K562 (cell line): Measurements from ENCODE around the gene SH2D4B. TPM values are rescaled to one million over a fixed set of nuclear protein-coding genes. Genes with fewer than 3 reads are reported as not detected.

ENCODE experiments used
- CBFA2T2 ChIP-seq: fragments of 450-650 bp; conservative IDR thresholded peaks from 2 replicates; pipeline ENCODE4 v1.6.1; 2017; ENCODE audit warnings: mild to moderate bottlenecking
- CBFB ChIP-seq: sonication (generic); formaldehyde crosslinking; IDR thresholded peaks from 2 replicates; pipeline ENCODE4 v1.4.0; 2020; ENCODE audit warnings: mild to moderate bottlenecking, missing genetic modification reagents
- CTBP1 ChIP-seq: fragments of 450-650 bp; IDR thresholded peaks from 2 replicates; pipeline ENCODE4 v1.6.1; 2016; ENCODE audit warnings: borderline replicate concordance
- E2F3 ChIP-seq: fragments of 250-450 bp; sonication (Bioruptor Pico); IDR thresholded peaks from 2 replicates; pipeline ENCODE4 v1.4.0; 2020; ENCODE audit warnings: mild to moderate bottlenecking
- ESRRA ChIP-seq: fragments of 450-650 bp; IDR thresholded peaks from 2 replicates; pipeline ENCODE4 v1.6.1; 2014; ENCODE audit warnings: low read depth, mild to moderate bottlenecking, moderate library complexity, borderline replicate concordance
- HNRNPK ChIP-seq: fragments of 200-400 bp; formaldehyde crosslinking; IDR thresholded peaks from one replicate; pipeline ENCODE4 v1.6.1; 2018; ENCODE audit warnings: mild to moderate bottlenecking, low read depth, low read length; ENCODE audit not compliant: poor library complexity, severe bottlenecking
- HSF4 ChIP-seq: fragments of 250-450 bp; sonication (Bioruptor Pico); IDR thresholded peaks from 2 replicates; pipeline ENCODE4 v2.1.2; 2022; ENCODE audit warnings: mild to moderate bottlenecking, moderate library complexity, borderline replicate concordance
- MTA1 ChIP-seq: fragments of 450-650 bp; IDR thresholded peaks from 2 replicates; pipeline ENCODE4 v1.6.1; 2017; ENCODE audit warnings: borderline replicate concordance
- MTA3 ChIP-seq: fragments of 450-650 bp; formaldehyde crosslinking; IDR thresholded peaks from 2 replicates; pipeline ENCODE4 v1.6.1; 2017; ENCODE audit warnings: mild to moderate bottlenecking, borderline replicate concordance
- NBN ChIP-seq: fragments of 450-650 bp; IDR thresholded peaks from 2 replicates; pipeline ENCODE4 v1.6.1; 2016; ENCODE audit warnings: low read depth, mild to moderate bottlenecking
- NCOR1 ChIP-seq: fragments of 450-650 bp; IDR thresholded peaks from 2 replicates; pipeline ENCODE4 v1.6.1; 2016; ENCODE audit warnings: mild to moderate bottlenecking, moderate library complexity
- NR1H2 ChIP-seq: sonication (generic); formaldehyde crosslinking; IDR thresholded peaks from 2 replicates; pipeline ENCODE4 v1.4.0; 2020; ENCODE audit warnings: mild to moderate bottlenecking, missing genetic modification reagents
- NR2C1 ChIP-seq, 2 experiments: fragments of 450-650 bp; IDR thresholded peaks; 2 replicates each; pipeline ENCODE4 v1.6.1; 2017; ENCODE audit warnings: mild to moderate bottlenecking in 2 of 2, antibody characterized with exemption in 1 of 2, inconsistent platforms in 1 of 2, missing compliant biosample characterization in 1 of 2, missing genetic modification characterization in 1 of 2
- NRF1 ChIP-seq, 2 experiments: fragments of 450-650 bp; IDR thresholded peaks in 1 of 2; conservative IDR thresholded peaks in 1 of 2; 2 replicates each; pipeline ENCODE4 v1.6.1; 2014; ENCODE audit warnings: mild to moderate bottlenecking in 2 of 2
- PHB2 ChIP-seq: fragments of 450-650 bp; IDR thresholded peaks from 2 replicates; pipeline ENCODE4 v1.6.1; 2017; ENCODE audit warnings: low read depth
- RAD21 ChIP-seq, 2 experiments: fragments of 250-450 bp in 1 of 2; fragments of 450-650 bp in 1 of 2; sonication (Bioruptor Pico) in 1 of 2; formaldehyde crosslinking in 1 of 2; IDR thresholded peaks in 1 of 2; conservative IDR thresholded peaks in 1 of 2; 2 replicates each; pipeline versions ENCODE4 v1.4.0 to v1.8.0; 2020 to 2022; ENCODE audit warnings: mild to moderate bottlenecking in 2 of 2, moderate library complexity in 1 of 2
- RNF2 ChIP-seq: sonication (generic); IDR thresholded peaks from 2 replicates; pipeline ENCODE4 v1.6.1; 2016
- TAF1 ChIP-seq: IDR thresholded peaks from 2 replicates; pipeline ENCODE4 v1.6.1; 2011; ENCODE audit warnings: mild to moderate bottlenecking, low read length, moderate library complexity; ENCODE audit not compliant: insufficient read depth, control insufficient read depth, severe bottlenecking; ENCODE audit errors: extremely low read depth
- TAF15 ChIP-seq: fragments of 200-400 bp; formaldehyde crosslinking; IDR thresholded peaks from 2 replicates; pipeline ENCODE4 v1.6.1; 2017; ENCODE audit warnings: mild to moderate bottlenecking, low read depth, low read length, moderate library complexity
- TAL1 ChIP-seq: fragments of 450-650 bp; IDR thresholded peaks from 2 replicates; pipeline ENCODE4 v1.6.1; 2016; ENCODE audit warnings: mild to moderate bottlenecking
- TFE3 ChIP-seq: fragments of 450-650 bp; formaldehyde crosslinking; IDR thresholded peaks from 2 replicates; pipeline ENCODE4 v1.4.0; 2020; ENCODE audit warnings: mild to moderate bottlenecking, mixed read lengths
- UBTF ChIP-seq, 2 experiments: IDR thresholded peaks; 2 replicates each; pipeline ENCODE4 v1.6.1; 2012; ENCODE audit warnings: improper control_type of control experiment in 2 of 2, low read depth in 2 of 2, low read length in 2 of 2, borderline replicate concordance in 1 of 2
- ZBTB33 ChIP-seq: sonication (generic); formaldehyde crosslinking; IDR thresholded peaks from 2 replicates; pipeline ENCODE4 v1.8.1; 2023; ENCODE audit warnings: mild to moderate bottlenecking, missing genetic modification reagents
- polyA plus RNA-seq, 8 experiments: library from polyadenylated mRNA; depleted of rRNA in 4 of 8; stranded (reverse) in 5 of 8; unstranded in 3 of 8; fragments of >200 nt; fragmentation: Nextera tagmentation in 2 of 8; fragmentation: Illumina TruSeq in 1 of 8; extraction: Ambion mirVana in 2 of 8; extraction: Trizol in 1 of 8; gene quantifications; 2 replicates each; pipeline versions ENCODE4 v1.2.1 to v1.2.3, GENCODE V29; 2011 to 2014; ENCODE audit warnings: inconsistent platforms in 1 of 8, missing spikeins in 1 of 8
- total RNA-seq, 7 experiments: library from RNA; depleted of rRNA in 6 of 7; stranded (reverse); fragments of >200 nt in 6 of 7; fragmentation: Illumina TruSeq in 2 of 7; extraction: Trizol in 2 of 7; gene quantifications; 2 replicates each; pipeline versions ENCODE4 v1.2.1 to v1.2.3, GENCODE V29; 2011 to 2021; ENCODE audit warnings: low replicate concordance in 1 of 7

Gene SH2D4B
- total and polyA plus RNA-seq, 9 of the 15 experiments (the other 6 are each of a cell fraction or from before 2014, with no cell fraction given): 0.03 to 0.14 (median 0.04) TPM; not detected in 4

DNA sequence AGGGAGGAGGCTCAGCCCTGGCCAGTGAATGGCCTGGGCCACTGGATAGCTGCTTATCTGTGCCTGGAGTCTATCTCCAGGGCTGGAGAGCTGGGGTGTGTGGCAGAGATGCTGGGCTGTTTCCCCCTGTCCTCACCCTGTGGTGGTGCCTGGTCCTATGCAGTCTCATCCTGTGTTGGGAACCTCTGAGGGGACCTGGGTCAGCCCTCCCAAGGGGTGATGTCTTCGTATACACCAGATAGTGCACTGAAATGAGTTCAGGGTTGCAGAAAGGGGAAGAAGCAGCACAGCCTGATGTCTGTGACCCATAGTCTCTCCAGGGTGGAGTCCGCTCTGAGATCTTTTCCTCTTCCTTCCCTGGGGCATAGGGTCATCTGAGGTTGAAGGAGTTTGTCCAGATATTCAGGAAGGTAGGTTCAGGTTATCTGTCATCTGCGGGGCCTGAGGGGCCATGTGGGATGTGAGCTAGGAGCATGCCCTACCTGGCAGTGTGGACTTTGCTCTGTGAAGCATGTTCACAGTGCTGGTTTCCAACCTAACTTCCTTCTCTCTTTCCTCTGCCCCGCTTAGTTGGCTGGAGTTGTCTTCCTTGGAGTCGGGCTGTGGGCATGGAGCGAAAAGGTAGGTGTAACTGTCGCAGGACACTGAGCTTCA is 33.4 kb upstream of the SH2D4B start (continued):
- no peak for TF ChIP-seq TFE3 (CRISPR knock-in tag)
- peak; percentile 78; the same call in 1 of the 2 replicates for TF ChIP-seq PHB2
- no peak for TF ChIP-seq TAF15
- no peak for TF ChIP-seq NR1H2 (CRISPR knock-in tag)
- TF ChIP-seq TAL1: peak; percentile 91
- TF ChIP-seq RAD21 (CRISPR knock-in tag; conservative IDR thresholded peaks at IDR 0.05 in 1 of 2, IDR thresholded peaks at IDR 0.05 in 1 of 2): peak in 1 of 2 experiments; percentile 45; a peak in 2 of 4 replicates
- no peak for TF ChIP-seq MTA1
- TF ChIP-seq CBFA2T2: peak; percentile 95
- TF ChIP-seq MTA3: peak; percentile 60; the same call in 1 of the 2 replicates
- TF ChIP-seq HSF4 (CRISPR knock-in tag): 0 out of 2 replicates have a peak, but pooled peaks have one; percentile 12
- no peak for TF ChIP-seq HNRNPK
- 0 out of 2 replicates have a peak, but pooled peaks have one; percentile 43 for TF ChIP-seq E2F3 (CRISPR knock-in tag)
- peak; percentile 45; a peak in 3 of 4 replicates for TF ChIP-seq NRF1 (conservative IDR thresholded peaks at IDR 0.05 in 1 of 2, IDR thresholded peaks at IDR 0.05 in 1 of 2)
- TF ChIP-seq CTBP1: peak; percentile 94
- peak; percentile 38 to 88; a peak in 2 of 4 replicates for TF ChIP-seq UBTF (IDR thresholded peaks at IDR 0.05; ENCODE audit: borderline replicate concordance in 1 of 2, low read depth in 2 of 2, low read length in 2 of 2)
- peak; percentile 46 for TF ChIP-seq TAF1
- TF ChIP-seq NCOR1: peak; percentile 96
- TF ChIP-seq ESRRA: 0 out of 2 replicates have a peak, but pooled peaks have one; percentile 12
- no peak for TF ChIP-seq NR2C1 (IDR thresholded peaks at IDR 0.05)
- no peak for TF ChIP-seq NR2C1 (tag; IDR thresholded peaks at IDR 0.05)
- peak; percentile 26; the same call in 1 of the 2 replicates for TF ChIP-seq RNF2
- 0 out of 2 replicates have a peak, but pooled peaks have one; percentile 60 for TF ChIP-seq NBN
- peak; percentile 34 for TF ChIP-seq ZBTB33
- TF ChIP-seq CBFB (CRISPR knock-in tag): no peak
